DND-41 (cell line): ENCODE data around the gene UFM1.

Source experiments
- CTCF ChIP-seq: IDR thresholded peaks from 2 replicates; pipeline ENCODE4 v1.5.1; 2012; ENCODE audit warnings: borderline replicate concordance, low read length, moderate library complexity, mild to moderate bottlenecking; ENCODE audit not compliant: poor library complexity, severe bottlenecking; ENCODE audit errors: extremely low read depth
- EZH2 ChIP-seq: IDR thresholded peaks from 3 replicates; pipeline ENCODE4 v1.6.1; 2012; ENCODE audit warnings: borderline replicate concordance, low read depth, mild to moderate bottlenecking, moderate library complexity, low read length, inconsistent platforms; ENCODE audit not compliant: severe bottlenecking

- TF ChIP-seq CTCF (no peak), EZH2 (no peak)
Observed at GRCh38 chr13:38361542-38362262, 12.1 kb downstream of the UFM1 start.
